ENCODE data around the gene NKAIN1.
"Not testable (repeated sequence)": the region's sequence is repeated elsewhere in the genome, so short reads cannot be mapped to it uniquely, and the experiment has no call there.

NKAIN1 gene

GRCh38 chr1:31142406-31142805 lies 97.3 kb downstream of the NKAIN1 start:
- no peaks in the 10 kb centered on the region for H3K36me3 ChIP-seq (ENCODE audit: insufficient read depth, low read length)
- TF ChIP-seq CTCF (IDR thresholded peaks at IDR 0.05; ENCODE audit: low read length) (no peak), EZH2 (IDR thresholded peaks at IDR 0.05; ENCODE audit: borderline replicate concordance, low read length) (no peak)
- no peak overlapping the region for H2AFZ ChIP-seq (ENCODE audit: low read length)

GRCh38 chr1:31140299-31140698 lies 99.4 kb downstream of the NKAIN1 start:
- H3K9me2 ChIP-seq (ENCODE audit: low read depth, low read length): no peaks in the 10 kb centered on the region
- no peak overlapping the region for H3K9ac ChIP-seq (ENCODE audit: low read length)
- no peaks in the 10 kb centered on the region for H3K27me3 ChIP-seq (ENCODE audit: insufficient read depth, low read length)
- no peak overlapping the region for H3K27ac ChIP-seq (ENCODE audit: low read depth, low read length, poor library complexity, severe bottlenecking)
- TF ChIP-seq CTCF (IDR thresholded peaks at IDR 0.05; ENCODE audit: low read length) (no peak), EZH2 (IDR thresholded peaks at IDR 0.05; ENCODE audit: borderline replicate concordance, low read length) (no peak)
- no peaks in the 10 kb centered on the region for H3K4me1 ChIP-seq (ENCODE audit: insufficient read depth, low read length, severe bottlenecking)
- H3F3A ChIP-seq (ENCODE audit: insufficient read depth, low read length): no peaks in the 10 kb centered on the region
- no peak overlapping the region for H2AFZ ChIP-seq (ENCODE audit: low read length)
- H4K20me1 ChIP-seq (ENCODE audit: insufficient read depth, low read length): no peaks in the 10 kb centered on the region
- H3K9me3 ChIP-seq (ENCODE audit: low read length): no peaks in the 10 kb centered on the region
- no peaks in the 10 kb centered on the region for H3K79me2 ChIP-seq (ENCODE audit: insufficient read depth, low read length)
- no peak overlapping the region for H3K4me2 ChIP-seq (ENCODE audit: low read length)
- no peak overlapping the region for H3K4me3 ChIP-seq (ENCODE audit: low read depth, low read length, poor library complexity, severe bottlenecking)
- H3K36me3 ChIP-seq (ENCODE audit: insufficient read depth, low read length): no peaks in the 10 kb centered on the region

More at GRCh38 chr1:31142406-31142805, 97.3 kb downstream of the NKAIN1 start:
- H3F3A ChIP-seq (ENCODE audit: insufficient read depth, low read length): no peaks in the 10 kb centered on the region
- no peaks in the 10 kb centered on the region for H3K27me3 ChIP-seq (ENCODE audit: insufficient read depth, low read length)
- H3K9ac ChIP-seq (ENCODE audit: low read length): no peak overlapping the region
- no peak overlapping the region for H3K4me3 ChIP-seq (ENCODE audit: low read depth, low read length, poor library complexity, severe bottlenecking)
- H3K9me2 ChIP-seq (ENCODE audit: low read depth, low read length): no peaks in the 10 kb centered on the region
- H3K79me2 ChIP-seq (ENCODE audit: insufficient read depth, low read length): no peaks in the 10 kb centered on the region
- no peaks in the 10 kb centered on the region for H3K9me3 ChIP-seq (ENCODE audit: low read length)
- H3K27ac ChIP-seq (ENCODE audit: low read depth, low read length, poor library complexity, severe bottlenecking): no peak overlapping the region
- H4K20me1 ChIP-seq (ENCODE audit: insufficient read depth, low read length): no peaks in the 10 kb centered on the region
- H3K4me2 ChIP-seq (ENCODE audit: low read length): no peak overlapping the region
- H3K4me1 ChIP-seq (ENCODE audit: insufficient read depth, low read length, severe bottlenecking): no peaks in the 10 kb centered on the region

GRCh38 chr1:31138797-31139521 lies 100.7 kb downstream of the NKAIN1 start:
- H3K9ac ChIP-seq (ENCODE audit: low read length); H3K36me3 ChIP-seq (ENCODE audit: insufficient read depth, low read length); H3K9me2 ChIP-seq (ENCODE audit: low read depth, low read length); H3K4me3 ChIP-seq (ENCODE audit: low read depth, low read length, poor library complexity, severe bottlenecking); H3K27ac ChIP-seq (ENCODE audit: low read depth, low read length, poor library complexity, severe bottlenecking); H3K27me3 ChIP-seq (ENCODE audit: insufficient read depth, low read length); H3K4me2 ChIP-seq (ENCODE audit: low read length); H3K9me3 ChIP-seq (ENCODE audit: low read length); H4K20me1 ChIP-seq (ENCODE audit: insufficient read depth, low read length); H3F3A ChIP-seq (ENCODE audit: insufficient read depth, low read length); H3K79me2 ChIP-seq (ENCODE audit: insufficient read depth, low read length); H2AFZ ChIP-seq (ENCODE audit: low read length); H3K4me1 ChIP-seq (ENCODE audit: insufficient read depth, low read length, severe bottlenecking): not testable (repeated sequence)

- H3K27ac ChIP-seq (ENCODE audit: low read depth, low read length, poor library complexity, severe bottlenecking); H3F3A ChIP-seq (ENCODE audit: insufficient read depth, low read length); H3K9ac ChIP-seq (ENCODE audit: low read length); H3K27me3 ChIP-seq (ENCODE audit: insufficient read depth, low read length); H3K4me3 ChIP-seq (ENCODE audit: low read depth, low read length, poor library complexity, severe bottlenecking); H4K20me1 ChIP-seq (ENCODE audit: insufficient read depth, low read length); H3K79me2 ChIP-seq (ENCODE audit: insufficient read depth, low read length); H3K4me1 ChIP-seq (ENCODE audit: insufficient read depth, low read length, severe bottlenecking); H3K9me2 ChIP-seq (ENCODE audit: low read depth, low read length); H2AFZ ChIP-seq (ENCODE audit: low read length); H3K36me3 ChIP-seq (ENCODE audit: insufficient read depth, low read length); H3K4me2 ChIP-seq (ENCODE audit: low read length); H3K9me3 ChIP-seq (ENCODE audit: low read length): not testable (repeated sequence)
Observed at GRCh38 chr1:31137873-31138272, 101.8 kb downstream of the NKAIN1 start.
